HFFc6 (cell line): Measurements from ENCODE around the gene MAP3K5. TPM values are rescaled to one million over a fixed set of nuclear protein-coding genes. Genes with fewer than 3 reads are reported as not detected.
"Not testable (repeated sequence)": the region's sequence is repeated elsewhere in the genome, so short reads cannot be mapped to it uniquely, and the experiment has no call there.

Experiments used
- DNase-seq: peaks from one replicate; pipeline ENCODE4 v3.0.0-alpha.2; 2018
- H3K27ac Mint-ChIP-seq: 2 replicates; pipeline ENCODE4 v1.8.0; 2020; ENCODE audit warnings: mild to moderate bottlenecking, mixed read lengths
- H3K27me3 Mint-ChIP-seq: 2 replicates; pipeline ENCODE4 v1.8.0; 2021; ENCODE audit warnings: mild to moderate bottlenecking, moderate library complexity, mixed read lengths; ENCODE audit not compliant: insufficient read depth
- H3K36me3 Mint-ChIP-seq: 2 replicates; pipeline ENCODE4 v1.8.0; 2021; ENCODE audit warnings: low read depth, mixed read lengths
- H3K4me1 Mint-ChIP-seq: 2 replicates; pipeline ENCODE4 v1.8.0; 2020; ENCODE audit warnings: low read depth, mixed read lengths
- H3K4me3 Mint-ChIP-seq: 2 replicates; pipeline ENCODE4 v1.8.0; 2020; ENCODE audit warnings: mild to moderate bottlenecking, moderate library complexity, mixed read lengths
- H3K9me3 Mint-ChIP-seq: 2 replicates; pipeline ENCODE4 v1.8.0; 2020; ENCODE audit warnings: mild to moderate bottlenecking, mixed read lengths
- total RNA-seq, 6 experiments: library from RNA; stranded (reverse); fragmentation: NEBNext Ultra II Directional; extraction: Animal tissue kit (Norgen Biotek cat#: 25700); gene quantifications; 2 replicates in 1 of 6; 3 replicates in 5 of 6; pipeline ENCODE4 v1.2.3, GENCODE V29; 2021
- TF ChIP-seq, protein P1 (sequence below): fragments of 200-600 bp; sonication (generic); IDR thresholded peaks from 2 replicates; pipeline ENCODE4 v1.5.0; 2021; ENCODE audit warnings: antibody characterized with exemption, mild to moderate bottlenecking

MAP3K5 gene
- total RNA-seq, 6 experiments from 2014 or later = 11.9 to 22.2 (median 19.1) TPM

- no peaks in the 10 kb centered on the region; the same call in 1 of the 2 replicates for H3K27me3 Mint-ChIP-seq
- TF ChIP-seq, protein P1, sequence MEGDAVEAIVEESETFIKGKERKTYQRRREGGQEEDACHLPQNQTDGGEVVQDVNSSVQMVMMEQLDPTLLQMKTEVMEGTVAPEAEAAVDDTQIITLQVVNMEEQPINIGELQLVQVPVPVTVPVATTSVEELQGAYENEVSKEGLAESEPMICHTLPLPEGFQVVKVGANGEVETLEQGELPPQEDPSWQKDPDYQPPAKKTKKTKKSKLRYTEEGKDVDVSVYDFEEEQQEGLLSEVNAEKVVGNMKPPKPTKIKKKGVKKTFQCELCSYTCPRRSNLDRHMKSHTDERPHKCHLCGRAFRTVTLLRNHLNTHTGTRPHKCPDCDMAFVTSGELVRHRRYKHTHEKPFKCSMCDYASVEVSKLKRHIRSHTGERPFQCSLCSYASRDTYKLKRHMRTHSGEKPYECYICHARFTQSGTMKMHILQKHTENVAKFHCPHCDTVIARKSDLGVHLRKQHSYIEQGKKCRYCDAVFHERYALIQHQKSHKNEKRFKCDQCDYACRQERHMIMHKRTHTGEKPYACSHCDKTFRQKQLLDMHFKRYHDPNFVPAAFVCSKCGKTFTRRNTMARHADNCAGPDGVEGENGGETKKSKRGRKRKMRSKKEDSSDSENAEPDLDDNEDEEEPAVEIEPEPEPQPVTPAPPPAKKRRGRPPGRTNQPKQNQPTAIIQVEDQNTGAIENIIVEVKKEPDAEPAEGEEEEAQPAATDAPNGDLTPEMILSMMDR = no peak
- H3K4me1 Mint-ChIP-seq = peaks cover 12% of the 10 kb centered on the region
- no peak for DNase-seq
- H3K36me3 Mint-ChIP-seq = no peaks in the 10 kb centered on the region; the same call in 1 of the 2 replicates
- no peak overlapping the region for H3K4me3 Mint-ChIP-seq
- H3K9me3 Mint-ChIP-seq = no peaks in the 10 kb centered on the region
- no peak overlapping the region for H3K27ac Mint-ChIP-seq
Observed at GRCh38 chr6:136696783-136697364, 95.4 kb downstream of the MAP3K5 start.

DNA sequence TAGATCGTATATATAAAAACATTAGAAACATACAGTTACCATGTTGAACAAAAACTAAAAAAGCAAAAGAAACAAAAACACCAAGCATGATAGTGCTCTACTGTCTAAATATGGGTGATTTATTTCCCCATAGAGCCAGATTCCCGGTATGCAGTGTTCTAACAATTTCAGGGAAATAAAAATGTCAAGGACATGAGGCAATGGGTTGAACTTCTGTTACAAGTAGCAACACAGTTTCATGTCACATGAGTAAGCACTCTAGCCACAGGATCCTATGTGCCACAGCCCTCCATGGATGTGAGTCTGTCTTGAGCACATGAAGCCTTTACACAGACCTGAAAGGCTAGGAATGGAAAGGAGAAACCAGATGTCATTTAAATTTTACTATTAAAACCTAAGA, 96.0 kb downstream of the MAP3K5 start:
- no peak overlapping the region for H3K27ac Mint-ChIP-seq
- peaks cover 5% of the 10 kb centered on the region for H3K36me3 Mint-ChIP-seq
- no peaks in the 10 kb centered on the region for H3K9me3 Mint-ChIP-seq
- H3K4me1 Mint-ChIP-seq = peaks cover 12% of the 10 kb centered on the region
- no peaks in the 10 kb centered on the region; the same call in 1 of the 2 replicates for H3K27me3 Mint-ChIP-seq
- no peak for DNase-seq
- no peak overlapping the region for H3K4me3 Mint-ChIP-seq
- TF ChIP-seq, protein P1 = no peak

GRCh38 chr6:136695412-136695811, 96.9 kb downstream of the MAP3K5 start:
- Mint-ChIP-seq H3K4me3 (no peak overlapping the region), H3K9me3 (no peaks in the 10 kb centered on the region), H3K27ac (no peak overlapping the region), H3K36me3 (peaks cover 5% of the 10 kb centered on the region), H3K27me3 (no peaks in the 10 kb centered on the region; the same call in 1 of the 2 replicates), H3K4me1 (peaks cover 8% of the 10 kb centered on the region)
- TF ChIP-seq, protein P1 = no peak
- no peak for DNase-seq

- no peaks in the 10 kb centered on the region for H3K4me1 Mint-ChIP-seq
- no peak overlapping the region for H3K27ac Mint-ChIP-seq
- H3K9me3 Mint-ChIP-seq = no peaks in the 10 kb centered on the region
- no peak overlapping the region for H3K4me3 Mint-ChIP-seq
- no peaks in the 10 kb centered on the region for H3K27me3 Mint-ChIP-seq
- peaks cover 11% of the 10 kb centered on the region for H3K36me3 Mint-ChIP-seq
- no peak for DNase-seq
- TF ChIP-seq, protein P1 = no peak
Observed at GRCh38 chr6:136693090-136693489, 99.2 kb downstream of the MAP3K5 start.

- not testable (repeated sequence) for H3K9me3 Mint-ChIP-seq, DNase-seq, H3K4me3 Mint-ChIP-seq, H3K27me3 Mint-ChIP-seq, H3K27ac Mint-ChIP-seq
- Mint-ChIP-seq H3K4me1 (peaks cover 13% of the 10 kb centered on the region), H3K36me3 (peaks cover 24% of the 10 kb centered on the region)
Observed at GRCh38 chr6:136687894-136688293, 104.4 kb downstream of the MAP3K5 start.

- H3K36me3 Mint-ChIP-seq = peaks cover 24% of the 10 kb centered on the region
- H3K27me3 Mint-ChIP-seq = no peaks in the 10 kb centered on the region; the same call in 1 of the 2 replicates
- TF ChIP-seq, protein P1 = no peak
- H3K4me3 Mint-ChIP-seq = no peak overlapping the region
- no peak for DNase-seq
- no peaks in the 10 kb centered on the region; the same call in 1 of the 2 replicates for H3K9me3 Mint-ChIP-seq
- H3K27ac Mint-ChIP-seq = no peak overlapping the region
- peaks cover 13% of the 10 kb centered on the region for H3K4me1 Mint-ChIP-seq
Observed at GRCh38 chr6:136685540-136686108, 106.7 kb downstream of the MAP3K5 start.
